CD1c-positive myeloid dendritic cell (primary cell): ENCODE results near the gene PGAM5.
A peak's percentile ranks its signal among the peaks of the same experiment; 100 is the strongest.
"Not testable (repeated sequence)": the region's sequence is repeated elsewhere in the genome, so short reads cannot be mapped to it uniquely, and the experiment has no call there.

ENCODE experiments used
- DNase-seq: peaks from one replicate; pipeline ENCODE4 v3.0.0-alpha.2; 2016; ENCODE audit errors: extremely low spot score

PGAM5 gene

DNA sequence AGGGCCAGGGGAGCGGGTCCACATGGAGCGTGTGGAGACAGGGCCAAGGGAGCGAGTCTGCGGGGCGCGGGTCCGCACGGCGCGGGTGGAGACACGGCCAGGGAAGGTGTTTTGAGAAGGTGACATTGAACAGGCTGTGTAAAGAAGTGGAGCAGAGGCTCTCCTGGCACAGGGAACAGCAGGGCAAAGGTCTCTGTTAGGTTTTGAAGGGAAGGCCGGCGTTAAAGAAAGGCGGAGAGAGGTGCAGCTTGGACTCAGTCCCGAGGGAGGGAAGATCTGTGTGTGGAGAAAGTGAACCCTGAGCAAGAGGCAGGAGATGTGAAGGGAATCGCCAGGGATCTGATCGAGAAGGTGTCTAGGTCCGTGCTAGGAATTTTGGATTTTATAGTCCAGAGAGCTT lies 21.4 kb upstream of the PGAM5 start:
- no peak for DNase-seq

DNA sequence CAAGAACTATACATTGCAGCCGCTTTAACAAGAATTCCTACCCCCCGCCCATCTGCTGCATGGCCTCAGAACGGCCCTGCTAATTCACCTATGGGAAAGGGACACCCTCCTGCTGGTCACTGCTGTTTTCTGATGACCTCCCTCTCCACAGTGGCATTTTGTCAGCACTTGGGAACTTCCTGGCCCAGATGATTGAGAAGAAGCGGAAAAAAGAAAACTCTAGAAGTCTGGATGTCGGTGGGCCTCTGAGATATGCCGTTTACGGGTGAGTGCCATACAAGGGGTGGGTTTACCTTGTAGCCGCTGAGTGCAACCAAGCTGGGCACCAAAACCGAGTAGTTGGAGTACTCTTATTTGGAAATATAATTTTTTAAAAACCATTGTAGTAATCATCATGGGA lies 20.5 kb upstream of the PGAM5 start:
- DNase-seq, result no peak

DNA sequence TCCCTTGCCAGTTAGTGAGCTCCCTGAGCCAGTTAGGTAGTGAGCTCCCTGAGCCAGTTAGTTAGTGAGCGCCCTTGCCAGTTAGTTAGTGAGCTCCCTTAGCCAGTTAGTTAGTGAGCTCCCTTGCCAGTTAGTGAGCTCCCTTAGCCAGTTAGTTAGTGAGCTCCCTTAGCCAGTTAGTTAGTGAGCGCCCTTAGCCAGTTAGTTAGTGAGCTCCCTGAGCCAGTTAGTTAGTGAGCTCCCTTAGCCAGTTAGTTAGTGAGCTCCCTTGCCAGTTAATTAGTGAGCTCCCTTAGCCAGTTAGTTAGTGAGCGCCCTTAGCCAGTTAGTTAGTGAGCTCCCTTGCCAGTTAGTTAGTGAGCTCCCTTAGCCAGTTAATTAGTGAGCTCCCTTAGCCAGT lies 18.6 kb upstream of the PGAM5 start:
- DNase-seq, result not testable (repeated sequence)

DNA sequence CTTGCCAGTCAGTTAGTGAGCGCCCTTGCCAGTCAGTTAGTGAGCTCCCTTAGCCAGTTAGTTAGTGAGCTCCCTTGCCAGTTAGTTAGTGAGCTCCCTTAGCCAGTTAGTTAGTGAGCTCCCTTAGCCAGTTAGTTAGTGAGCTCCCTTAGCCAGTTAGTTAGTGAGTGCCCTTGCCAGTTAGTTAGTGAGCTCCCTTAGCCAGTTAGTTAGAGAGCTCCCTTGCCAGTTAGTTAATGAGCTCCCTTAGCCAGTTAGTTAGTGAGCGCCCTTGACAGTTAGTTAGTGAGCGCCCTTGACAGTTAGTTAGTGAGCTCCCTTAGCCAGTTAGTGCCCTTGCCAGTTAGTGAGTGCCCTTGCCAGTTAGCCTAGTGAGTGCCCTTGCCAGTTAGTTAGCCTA lies 15.8 kb upstream of the PGAM5 start:
- DNase-seq, result not testable (repeated sequence)

DNA sequence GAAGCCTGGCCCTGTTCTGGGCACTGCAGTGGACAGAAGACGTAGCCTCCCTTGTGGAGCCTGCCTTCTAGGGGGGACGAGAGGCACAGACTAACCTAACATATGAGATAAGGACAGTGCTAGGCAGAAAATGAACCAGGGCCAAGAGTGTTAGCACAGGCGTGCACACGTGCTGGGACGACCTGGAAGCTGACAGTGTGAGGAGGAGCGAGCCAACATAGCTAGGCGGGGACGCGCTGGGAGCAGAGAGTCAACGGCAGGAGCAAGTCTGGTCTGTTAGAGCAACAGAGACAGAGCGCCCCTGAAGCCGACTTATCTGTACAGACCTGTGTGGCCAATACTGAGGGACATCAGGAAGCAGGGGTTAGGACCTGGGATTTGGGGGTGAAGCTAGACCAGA lies 15.2 kb upstream of the PGAM5 start:
- no peak for DNase-seq

DNA sequence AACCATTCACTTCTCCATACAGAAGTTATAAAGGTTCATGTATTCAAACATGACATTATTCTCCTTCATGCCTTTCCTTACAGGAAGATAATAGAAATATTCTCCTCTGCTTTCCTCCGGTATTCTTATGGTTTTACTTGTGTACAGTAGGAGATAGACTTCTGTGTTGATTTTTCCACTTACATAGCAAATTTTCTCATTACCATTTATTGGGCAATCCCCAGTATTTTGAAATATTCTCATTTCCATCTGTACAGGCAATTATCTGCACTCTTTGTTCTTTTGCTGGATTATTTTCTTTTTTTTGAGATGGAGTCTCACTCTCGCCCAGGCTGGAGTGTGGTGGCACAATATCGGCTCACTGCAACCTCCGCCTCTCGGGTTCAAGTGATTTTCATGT lies 12.3 kb upstream of the PGAM5 start:
- peak; percentile 6 for DNase-seq

DNA sequence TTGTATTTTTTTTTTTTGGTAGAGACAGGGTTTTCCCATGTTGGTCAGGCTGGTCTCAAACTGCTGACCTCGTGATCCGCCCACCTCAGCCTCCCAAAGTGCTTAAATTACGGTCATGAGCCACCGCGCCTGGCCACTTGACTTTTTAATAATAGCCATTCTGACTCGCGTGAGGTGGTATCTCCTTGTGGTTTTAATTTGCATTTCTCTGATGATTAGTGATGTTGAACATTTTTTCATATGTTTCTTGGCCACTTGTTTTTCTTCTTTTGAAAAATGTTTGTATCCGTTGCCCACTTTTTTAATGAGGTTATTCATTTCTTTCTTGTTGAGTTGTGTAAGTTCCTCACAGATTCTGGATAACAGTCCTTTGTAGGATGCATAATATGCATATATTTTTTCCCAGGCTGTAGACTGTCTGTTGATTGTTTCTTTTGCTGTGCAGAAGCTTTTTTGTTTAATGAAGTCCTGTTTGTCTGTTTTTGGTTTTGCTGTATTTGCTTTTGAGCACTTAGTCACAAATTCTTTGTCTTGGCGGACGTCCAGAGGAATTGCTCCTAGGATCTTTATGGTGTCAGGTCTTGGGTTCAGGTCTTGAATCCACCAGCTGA lies 10.3 kb upstream of the PGAM5 start:
- no peak for DNase-seq

DNA sequence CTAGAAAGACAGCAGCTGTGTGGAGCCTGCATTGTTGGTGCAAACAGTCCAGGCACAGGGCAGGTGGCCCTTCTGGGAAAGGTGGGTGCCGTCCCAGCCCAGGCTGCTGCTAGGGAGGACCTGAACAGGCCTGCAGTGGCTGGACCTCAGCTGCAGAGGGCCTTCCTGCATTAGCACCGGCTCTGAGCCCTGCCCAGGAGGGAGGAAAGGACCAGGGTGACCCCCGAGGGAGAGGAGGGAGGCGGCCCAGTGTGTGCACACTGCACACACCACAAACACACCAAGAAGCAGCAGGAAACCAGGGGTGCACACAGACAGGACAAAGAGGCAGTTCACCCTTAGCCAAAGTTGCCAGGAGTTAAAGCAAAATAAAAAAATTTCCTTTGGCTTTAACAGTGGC lies 8.0 kb upstream of the PGAM5 start:
- DNase-seq, result no peak

DNA sequence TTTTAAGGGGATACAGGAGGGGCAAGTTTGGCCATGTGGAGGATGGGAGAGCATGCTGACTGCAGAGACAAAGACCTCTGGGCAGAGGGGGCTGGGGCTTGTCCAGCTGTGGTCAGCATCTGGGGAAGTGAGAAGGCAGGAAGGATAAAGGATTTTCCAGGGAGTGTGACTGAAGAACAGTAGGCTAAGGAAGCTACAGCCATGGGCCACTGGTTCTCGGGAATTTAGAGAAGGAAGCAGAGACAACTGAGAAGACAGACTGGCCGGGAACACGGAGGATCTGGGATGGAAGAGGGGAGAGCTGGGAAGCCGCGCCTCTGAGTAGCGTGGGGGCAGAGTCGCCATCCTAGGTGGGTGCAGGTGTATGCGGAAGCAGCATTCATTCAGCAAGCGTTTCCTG lies 7.0 kb upstream of the PGAM5 start:
- DNase-seq, result no peak

DNA sequence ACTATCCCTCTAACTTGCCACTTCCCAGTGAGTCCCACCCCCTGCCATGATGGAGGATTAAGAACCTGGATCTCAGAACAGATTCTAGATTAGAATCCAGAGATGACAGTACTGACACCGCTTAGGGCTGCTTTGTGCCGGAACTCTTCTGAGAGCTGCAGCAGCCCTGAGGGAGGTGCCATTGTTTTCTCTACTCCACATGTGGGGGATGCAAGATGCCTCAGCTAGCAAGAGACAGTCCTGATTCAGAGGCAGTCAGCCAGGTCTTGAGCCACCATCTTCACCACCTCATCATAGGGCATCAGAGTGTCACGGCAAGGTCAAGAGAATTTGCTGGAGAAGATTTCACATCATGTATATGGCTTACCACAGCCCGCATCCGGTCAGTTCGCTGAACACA lies 3.4 kb upstream of the PGAM5 start:
- DNase-seq, result no peak

DNA sequence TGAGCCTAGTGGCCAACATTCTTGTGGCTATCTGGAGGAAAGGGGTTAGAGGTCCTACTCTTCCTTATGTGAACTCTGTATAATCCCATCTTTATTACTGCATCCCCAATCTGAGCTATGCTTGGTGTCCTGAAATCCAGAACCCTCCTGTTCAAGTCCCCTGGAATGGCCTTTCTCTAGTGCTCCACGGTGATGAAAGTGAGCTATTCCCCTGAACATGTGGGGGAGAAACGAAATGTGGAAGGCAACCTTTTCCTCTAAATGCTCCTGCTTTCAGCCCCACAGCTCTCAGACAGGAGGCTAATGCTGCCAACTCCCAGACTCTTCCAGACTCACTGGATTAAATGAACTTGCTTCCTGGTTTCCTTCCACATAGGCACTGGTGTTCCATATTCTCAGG lies 2.5 kb upstream of the PGAM5 start:
- no peak for DNase-seq

DNA sequence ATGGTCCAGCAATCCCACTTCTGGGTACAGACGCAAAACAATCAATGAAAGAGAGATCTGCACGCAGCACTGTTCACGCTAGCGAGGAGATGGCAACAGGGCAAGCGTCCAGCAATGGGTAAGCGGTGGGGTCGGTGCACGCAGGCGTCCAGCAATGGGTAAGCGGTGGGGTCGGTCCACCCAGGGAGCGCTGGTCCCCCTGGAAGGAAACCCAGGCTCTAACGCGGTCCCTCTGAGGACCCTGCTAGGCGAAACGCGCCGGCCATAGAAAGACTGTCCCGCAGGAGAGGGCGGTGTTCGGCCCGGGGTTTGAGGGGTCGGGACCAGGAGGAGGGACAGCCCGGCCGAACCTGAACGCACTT lies 618 bp upstream of the PGAM5 start:
- DNase-seq, result no peak

DNA sequence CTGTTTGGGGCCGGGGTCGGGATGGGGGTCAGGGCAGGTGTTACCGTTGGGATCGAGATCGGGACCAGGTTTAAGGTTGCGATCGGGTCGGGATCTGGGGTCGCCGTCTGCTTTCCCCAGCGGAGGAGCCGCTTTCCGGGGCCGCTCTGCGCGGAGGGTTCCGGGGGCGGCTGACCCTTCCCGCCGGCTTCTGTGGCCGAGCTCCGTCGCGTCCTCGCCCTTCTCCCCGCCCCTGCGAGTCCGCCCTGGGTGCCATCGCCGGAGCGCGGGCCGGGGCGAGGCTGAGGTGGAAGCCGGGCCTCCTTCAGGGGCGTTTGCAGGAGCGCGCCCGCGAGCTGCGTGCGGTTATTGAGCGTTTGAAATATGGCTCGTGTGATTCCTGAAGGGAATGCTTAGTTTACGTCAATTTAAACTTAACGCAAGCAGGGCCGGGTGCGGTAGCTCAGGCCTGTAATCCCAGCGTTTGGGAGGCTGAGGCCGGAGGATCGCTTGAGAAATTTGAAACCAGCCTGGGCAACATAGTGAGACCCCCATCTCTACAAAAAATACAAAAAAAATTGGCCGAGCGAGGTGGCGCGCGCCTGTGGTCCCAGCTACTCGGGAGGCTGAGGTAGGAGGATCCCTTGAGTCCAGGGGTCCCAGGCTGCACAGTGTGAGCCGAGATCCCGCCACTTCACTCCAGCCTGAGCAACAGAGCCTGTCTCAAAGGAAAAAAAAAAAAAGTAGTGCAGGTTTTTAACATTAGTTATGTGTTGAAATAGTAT lies 620 bp downstream of the PGAM5 start:
- peak; percentile 38 for DNase-seq

DNA sequence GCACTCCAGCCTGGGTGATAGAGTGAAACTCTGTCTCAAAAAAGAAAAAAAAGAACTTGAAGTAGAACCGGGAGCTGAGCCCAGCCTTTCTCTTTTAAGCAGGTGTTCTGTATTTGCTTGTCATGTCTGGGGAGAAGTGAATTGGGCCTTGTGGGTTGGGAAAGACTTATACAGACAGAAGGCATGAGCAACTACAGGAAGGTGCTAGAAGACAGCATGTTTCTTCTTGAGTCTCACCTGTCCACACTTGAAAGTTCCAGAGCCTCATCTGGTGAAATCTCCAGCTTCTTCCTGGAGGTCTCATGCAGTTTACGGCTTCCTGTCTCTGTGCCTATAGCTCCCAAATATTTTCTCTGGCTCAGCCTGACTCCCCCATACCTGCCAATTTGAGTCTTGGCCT lies 2.5 kb downstream of the PGAM5 start:
- DNase-seq, result no peak

DNA sequence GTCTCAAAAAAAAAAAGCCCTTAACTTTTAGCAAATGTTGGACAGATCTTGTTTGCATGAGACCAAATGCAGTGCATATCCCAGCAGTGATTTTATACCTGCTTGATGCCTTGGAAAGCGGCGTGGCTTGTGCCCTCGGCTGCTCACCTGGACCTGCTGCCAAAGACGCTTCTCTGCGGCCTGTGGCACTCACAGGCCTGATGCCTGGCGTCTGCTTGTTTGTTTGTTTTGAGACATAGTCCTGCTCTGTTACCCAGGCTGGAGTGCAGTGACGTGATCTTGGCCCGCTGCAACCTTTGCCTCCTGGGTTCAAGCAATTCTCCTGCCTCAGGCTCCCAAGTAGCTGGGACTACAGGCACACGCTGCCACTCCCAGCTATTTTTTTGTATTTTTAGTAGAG lies 5.2 kb downstream of the PGAM5 start:
- DNase-seq, result no peak

DNA sequence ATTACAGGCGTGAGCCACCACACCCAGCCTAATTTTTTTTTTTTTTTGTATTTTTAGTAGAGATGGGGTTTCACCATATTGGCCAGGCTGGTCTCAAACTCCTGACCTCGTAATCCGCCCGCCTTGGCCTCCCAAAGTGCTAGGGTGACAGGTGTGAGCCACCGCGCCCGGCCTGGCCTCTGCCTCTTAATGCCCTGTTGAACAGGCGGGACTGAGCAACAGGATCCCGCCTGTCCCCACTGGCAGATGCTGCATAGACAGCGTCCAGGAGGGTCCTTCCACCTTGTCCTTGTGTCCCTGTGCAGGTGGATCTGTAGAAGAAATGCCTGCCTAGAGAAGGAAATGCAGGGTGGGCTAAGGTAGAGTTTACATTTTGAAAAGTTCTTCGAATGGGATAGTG lies 5.7 kb downstream of the PGAM5 start:
- no peak for DNase-seq

DNA sequence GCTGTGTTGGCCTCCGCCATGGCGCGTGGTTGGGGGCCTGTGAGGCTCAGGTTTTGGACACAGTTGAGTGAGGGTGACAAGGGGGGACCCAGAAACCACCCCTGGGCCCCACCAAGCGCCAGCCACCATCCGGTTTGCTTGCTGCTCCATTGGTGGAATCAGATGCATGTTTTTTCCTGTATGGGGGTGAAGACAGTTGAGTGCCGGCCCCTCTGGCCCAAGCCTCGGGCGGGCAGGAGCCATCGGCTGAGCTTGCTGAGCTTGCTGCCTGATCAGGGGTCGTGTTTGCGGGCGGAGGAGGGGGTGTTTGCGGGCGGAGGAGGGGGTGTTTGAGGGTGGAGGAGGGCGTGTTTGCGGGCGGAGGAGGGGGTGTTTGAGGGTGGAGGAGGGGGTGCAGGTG lies 6.4 kb downstream of the PGAM5 start:
- DNase-seq, result no peak

DNA sequence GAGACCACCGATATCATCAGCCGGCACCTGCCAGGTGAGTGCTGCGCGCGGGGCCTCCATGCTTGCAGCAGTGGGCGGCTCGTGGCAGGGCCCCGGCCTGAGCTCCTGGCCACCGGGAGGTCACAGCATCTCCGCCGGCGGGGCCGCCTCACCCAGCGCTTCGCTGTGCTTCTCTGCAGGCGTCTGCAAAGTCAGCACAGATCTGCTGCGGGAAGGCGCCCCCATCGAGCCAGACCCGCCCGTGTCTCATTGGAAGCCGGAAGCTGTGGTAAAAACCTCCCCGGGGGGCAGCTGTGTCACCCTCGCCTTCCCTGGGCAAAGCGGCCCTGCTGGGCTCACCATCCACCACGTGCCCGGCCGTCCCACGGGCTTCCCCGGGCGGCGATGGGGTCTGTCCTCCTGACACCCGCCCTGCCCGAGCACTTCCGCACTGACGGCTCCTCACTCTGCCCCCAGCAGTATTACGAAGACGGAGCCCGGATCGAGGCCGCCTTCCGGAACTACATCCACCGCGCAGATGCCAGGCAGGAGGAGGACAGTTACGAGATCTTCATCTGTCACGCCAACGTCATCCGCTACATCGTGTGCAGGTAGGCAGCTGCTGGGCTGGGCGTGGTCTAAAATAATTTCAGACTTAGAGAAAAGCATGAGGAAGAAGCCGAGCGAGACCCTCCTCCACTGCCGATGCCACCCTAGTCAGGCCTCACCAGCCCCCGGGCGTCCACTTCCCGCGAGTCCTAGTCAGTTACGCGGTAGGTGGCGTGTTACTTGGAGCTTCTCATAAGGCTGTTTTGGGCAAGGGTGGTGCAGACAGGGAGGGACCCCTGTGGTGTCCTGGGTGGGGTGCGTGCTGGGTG lies 7.1 kb downstream of the PGAM5 start:
- DNase-seq, result no peak

DNA sequence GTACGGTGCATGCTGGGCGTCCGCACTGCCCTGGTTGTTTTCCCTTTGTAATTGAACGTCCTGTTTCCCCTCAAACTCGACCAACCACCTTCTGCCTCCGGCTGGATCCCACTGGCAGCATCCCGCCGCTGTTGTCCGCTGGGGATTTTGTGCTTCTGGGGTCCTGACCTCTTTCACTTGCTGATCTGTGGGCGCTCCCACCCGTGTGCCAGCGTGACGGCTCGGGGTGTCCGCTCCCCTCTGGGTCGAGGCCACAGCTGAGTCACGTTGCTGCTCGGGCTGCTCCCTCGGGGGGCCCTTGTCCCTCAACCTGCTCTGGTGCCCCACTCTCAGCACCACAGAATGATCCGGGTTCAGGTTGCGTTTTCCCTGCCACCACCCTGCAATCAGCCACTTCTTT lies 8.0 kb downstream of the PGAM5 start:
- no peak for DNase-seq

DNA sequence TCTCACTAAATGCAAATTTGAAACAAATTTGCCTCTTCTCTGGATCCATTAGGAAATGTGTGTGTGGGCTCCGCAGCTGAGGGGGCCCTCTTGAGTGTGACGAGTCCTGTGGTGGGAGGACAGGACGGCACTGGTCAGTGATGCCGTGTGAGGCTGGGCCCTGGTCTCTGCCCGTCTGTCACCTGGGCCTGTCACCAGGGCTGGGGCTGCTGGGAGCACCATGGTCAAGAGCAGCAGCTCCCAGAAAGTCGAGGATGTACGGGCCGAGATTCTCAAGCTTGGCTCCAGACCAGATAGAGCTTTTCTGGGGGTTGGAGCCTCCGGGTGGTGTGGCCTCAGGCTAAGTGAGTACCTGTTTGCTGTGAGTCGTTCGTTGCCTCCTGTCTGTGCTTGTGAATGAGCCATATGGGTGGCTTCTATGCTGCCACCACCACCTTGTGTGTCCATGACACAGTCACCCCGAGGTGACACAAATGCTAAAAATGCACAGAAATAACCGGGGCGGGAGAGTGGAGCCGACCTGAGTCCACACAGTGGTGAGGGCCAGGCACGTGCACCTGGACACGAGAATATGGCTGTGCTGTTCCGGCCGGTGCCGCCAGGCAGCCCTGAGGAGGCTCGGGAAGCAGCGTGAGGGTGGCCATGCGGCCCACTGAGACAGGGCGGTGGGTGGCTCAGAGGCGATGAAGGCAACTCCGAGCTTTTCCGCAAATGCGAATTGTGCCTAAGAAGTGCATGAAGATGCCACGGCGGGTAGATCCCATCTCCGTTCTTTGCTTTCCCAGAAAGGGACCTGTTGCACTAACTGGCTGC lies 8.7 kb downstream of the PGAM5 start:
- DNase-seq, result no peak

DNA sequence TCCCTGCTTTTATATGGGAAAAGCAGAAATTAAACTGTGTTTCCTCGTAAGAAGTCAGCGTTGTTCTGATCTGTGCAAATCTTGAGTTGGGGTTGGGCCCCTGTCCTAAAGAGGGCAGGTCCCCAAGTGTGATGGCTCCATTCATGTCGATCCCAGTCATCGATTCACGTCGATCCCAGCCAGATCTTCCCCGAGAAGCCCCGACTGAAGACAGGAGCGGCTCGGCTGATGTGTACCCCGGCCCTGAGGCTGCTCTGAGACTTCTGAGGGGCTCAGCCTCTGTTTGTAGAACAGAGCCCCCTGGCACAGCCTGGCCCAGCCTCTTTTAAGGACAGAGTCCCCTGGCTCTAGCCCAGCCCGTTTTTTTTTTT lies 9.3 kb downstream of the PGAM5 start:
- DNase-seq, result no peak
